Suprapubic skin (tissue), 4 donors: ENCODE data around the gene SET. TPM values are rescaled to one million over a fixed set of nuclear protein-coding genes. Genes with fewer than 3 reads are reported as not detected.

Source experiments
- DNase-seq, 2 donors: peaks; one replicate each; pipeline ENCODE4 v3.0.0-alpha.2; 2019; ENCODE audit warnings: low spot score in 2 of 2
- H3K27ac ChIP-seq: fragments of 200-600 bp; sonication (generic); one replicate; pipeline ENCODE4 v1.5.1; 2019
- H3K27me3 ChIP-seq: fragments of 200-600 bp; sonication (generic); one replicate; pipeline ENCODE4 v1.5.1; 2019
- H3K36me3 ChIP-seq: fragments of 200-600 bp; sonication (generic); one replicate; pipeline ENCODE4 v1.5.1; 2019
- H3K4me1 ChIP-seq: fragments of 200-600 bp; sonication (generic); one replicate; pipeline ENCODE4 v1.5.1; 2019
- H3K4me3 ChIP-seq: fragments of 200-600 bp; sonication (generic); one replicate; pipeline ENCODE4 v1.5.1; 2019; ENCODE audit warnings: mild to moderate bottlenecking
- H3K9me3 ChIP-seq: fragments of 200-600 bp; sonication (generic); one replicate; pipeline ENCODE4 v1.5.1; 2019
- CTCF ChIP-seq, 2 donors: fragments of 200-600 bp in 1 of 2; fragments of 450-650 bp in 1 of 2; sonication (generic) in 1 of 2; IDR thresholded peaks; one replicate each; pipeline ENCODE4 v1.5.1; 2016 to 2019; ENCODE audit warnings: antibody characterized with exemption in 2 of 2, mild to moderate bottlenecking in 1 of 2, moderate library complexity in 1 of 2
- EP300 ChIP-seq: sonication (generic); formaldehyde crosslinking; IDR thresholded peaks from one replicate; pipeline ENCODE4 v1.6.1; 2017; ENCODE audit warnings: antibody characterized with exemption
- POLR2A ChIP-seq, 2 donors: fragments of 450-650 bp; IDR thresholded peaks; one replicate each; pipeline ENCODE4 v1.6.1; 2017; ENCODE audit warnings: antibody characterized with exemption in 2 of 2, mild to moderate bottlenecking in 2 of 2, moderate library complexity in 2 of 2
- POLR2AphosphoS5 ChIP-seq, 3 donors: sonication (generic); formaldehyde crosslinking; IDR thresholded peaks; one replicate each; pipeline ENCODE4 v1.6.1; 2017; ENCODE audit warnings: antibody characterized with exemption in 3 of 3
- WGBS: methylation state at CpG from one replicate; pipeline ENCODE4 v1.1.5; 2018; 5-methylcytosine and 5-hydroxymethylcytosine counted together
- total RNA-seq, 4 donors: library from RNA; depleted of rRNA; stranded (reverse); fragments of >200 nt; gene quantifications; one replicate each; pipeline ENCODE4 v1.1.0, GENCODE V29; 2016

The SET gene
- total RNA-seq, 4 donors from 2014 or later: 101 to 166 (median 161) TPM

GRCh38 chr9:128651798-128652197 lies 37.2 kb upstream of the SET start:
- WGBS: 98% methylated on average over 5 of the region's 5 CpGs

GRCh38 chr9:128653908-128654307 lies 35.1 kb upstream of the SET start:
- DNase-seq: no peak
- TF ChIP-seq POLR2AphosphoS5 (IDR thresholded peaks at IDR 0.05): no peak
- TF ChIP-seq EP300: no peak
- TF ChIP-seq POLR2A (IDR thresholded peaks at IDR 0.05): no peak
- TF ChIP-seq CTCF (IDR thresholded peaks at IDR 0.05): no peak
- no peaks in the 10 kb centered on the region for H3K9me3 ChIP-seq
- no peak overlapping the region for H3K4me3 ChIP-seq
- 92% methylated on average over 8 of the region's 8 CpGs for WGBS
- no peaks in the 10 kb centered on the region for H3K27me3 ChIP-seq
- no peak overlapping the region for H3K27ac ChIP-seq
- H3K4me1 ChIP-seq: peaks cover 8% of the 10 kb centered on the region
- no peaks in the 10 kb centered on the region for H3K36me3 ChIP-seq

More at GRCh38 chr9:128651798-128652197, 37.2 kb upstream of the SET start:
- no peak for DNase-seq
- no peaks in the 10 kb centered on the region for H3K36me3 ChIP-seq
- no peaks in the 10 kb centered on the region for H3K9me3 ChIP-seq
- TF ChIP-seq POLR2A (IDR thresholded peaks at IDR 0.05) (no peak), EP300 (no peak), POLR2AphosphoS5 (IDR thresholded peaks at IDR 0.05) (no peak), CTCF (IDR thresholded peaks at IDR 0.05) (no peak)
- H3K4me1 ChIP-seq: peaks cover 8% of the 10 kb centered on the region
- no peak overlapping the region for H3K4me3 ChIP-seq
- no peak overlapping the region for H3K27ac ChIP-seq
- no peaks in the 10 kb centered on the region for H3K27me3 ChIP-seq

GRCh38 chr9:128654481-128654880 lies 34.5 kb upstream of the SET start:
- no peak for DNase-seq
- peaks cover 8% of the 10 kb centered on the region for H3K4me1 ChIP-seq
- WGBS: 94% methylated on average over 1 of the region's 1 CpG
- no peak for TF ChIP-seq POLR2A (IDR thresholded peaks at IDR 0.05)
- TF ChIP-seq POLR2AphosphoS5 (IDR thresholded peaks at IDR 0.05): no peak
- no peak for TF ChIP-seq CTCF (IDR thresholded peaks at IDR 0.05)
- no peak for TF ChIP-seq EP300
- no peak overlapping the region for H3K27ac ChIP-seq
- H3K4me3 ChIP-seq: no peak overlapping the region
- no peaks in the 10 kb centered on the region for H3K9me3 ChIP-seq
- H3K36me3 ChIP-seq: no peaks in the 10 kb centered on the region
- H3K27me3 ChIP-seq: no peaks in the 10 kb centered on the region

GRCh38 chr9:128656416-128657343 lies 32.3 kb upstream of the SET start, which contains the start of gene DYNC2I2:
TSS of gene DYNC2I2 (minus strand) at chr9:128656847. CDS start at chr9:128656726, 121 bp downstream.
- peak; percentile 97 for DNase-seq
- Histone ChIP-seq H3K27me3 (no peaks in the 10 kb centered on the region), H3K4me3 (peak within 1 kb of the TSS; percentile 91), H3K9me3 (no peaks in the 10 kb centered on the region), H3K36me3 (no peaks in the 10 kb centered on the region), H3K27ac (peak within 1 kb of the TSS; percentile 99), H3K4me1 (peaks cover 8% of the 10 kb centered on the region)
- WGBS: 1% methylated on average over 66 of the region's 86 CpGs
- TF ChIP-seq POLR2A (IDR thresholded peaks at IDR 0.05) (peak in 1 of 2 donors; percentile 18), POLR2AphosphoS5 (IDR thresholded peaks at IDR 0.05) (peak in 2 of 3 donors; percentile 80 to 93), EP300 (no peak), CTCF (IDR thresholded peaks at IDR 0.05) (no peak)

GRCh38 chr9:128657344-128657704 lies 31.7 kb upstream of the SET start:
- DNase-seq: no peak
- no peaks in the 10 kb centered on the region for H3K27me3 ChIP-seq
- H3K36me3 ChIP-seq: no peaks in the 10 kb centered on the region
- H3K9me3 ChIP-seq: no peaks in the 10 kb centered on the region
- TF ChIP-seq POLR2A (IDR thresholded peaks at IDR 0.05) (no peak), EP300 (no peak), POLR2AphosphoS5 (IDR thresholded peaks at IDR 0.05) (no peak), CTCF (IDR thresholded peaks at IDR 0.05) (no peak)
- WGBS: 94% methylated on average over 13 of the region's 13 CpGs
- H3K4me3 ChIP-seq: peak overlapping the region; percentile 91
- H3K27ac ChIP-seq: peak overlapping the region; percentile 99
- H3K4me1 ChIP-seq: peaks cover 8% of the 10 kb centered on the region
